Cardiac fibroblast (primary cell): ENCODE results near the gene TCN1.

Source experiments
- DNase-seq, 2 donors: peaks; one replicate each; pipeline versions ENCODE4 v3.0.0 to v3.0.0-alpha.2; 2010; ENCODE audit warnings: low read depth in 2 of 2
- H3K4me3 ChIP-seq, 2 donors: replicated peaks in 1 of 2; 1 replicate in 1 of 2; 2 replicates in 1 of 2; pipeline ENCODE4 v1.5.1; 2011; ENCODE audit warnings: low read depth in 2 of 2, low read length in 2 of 2, mild to moderate bottlenecking in 2 of 2, moderate library complexity in 1 of 2
- TF ChIP-seq, protein P1 (sequence below): IDR thresholded peaks from one replicate; pipeline ENCODE4 v1.5.1; 2011; ENCODE audit warnings: low read depth, mild to moderate bottlenecking, low read length, inconsistent platforms

The TCN1 gene

DNA sequence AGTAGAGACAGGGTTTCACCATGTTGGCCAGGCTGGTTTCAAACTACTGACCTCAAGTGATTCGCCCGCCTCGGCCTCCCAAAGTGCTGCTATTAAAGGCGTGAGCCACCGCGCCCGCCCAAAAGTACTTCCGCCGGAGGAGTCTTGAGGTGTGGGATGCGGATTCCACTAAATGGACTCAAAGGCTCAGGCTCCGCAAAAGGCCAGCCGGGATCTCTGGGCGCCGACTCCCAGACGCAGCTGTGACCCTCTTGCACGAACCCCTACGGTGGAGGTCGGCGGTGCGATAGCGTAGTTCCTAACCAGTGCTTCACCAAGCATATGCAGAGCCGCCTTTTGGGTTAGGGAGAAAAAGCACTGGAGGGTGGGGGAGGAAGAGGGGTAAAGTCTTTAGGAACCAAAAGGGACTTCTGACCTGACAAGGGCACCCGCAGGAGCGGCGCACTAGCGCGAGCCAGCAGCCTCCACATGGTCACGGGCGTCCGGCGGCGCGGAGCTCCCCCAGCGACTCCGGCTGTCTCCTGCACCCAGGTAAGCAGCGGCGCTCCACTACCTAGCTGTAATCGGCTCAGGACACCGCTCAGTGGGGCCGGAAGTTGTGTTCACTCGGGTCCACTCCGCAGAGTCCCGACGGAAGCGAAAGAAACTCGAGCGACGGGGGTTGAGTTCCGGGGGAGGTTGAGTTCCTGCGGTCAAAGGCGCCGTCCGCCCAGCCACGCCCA, 55.9 kb downstream of the TCN1 start, which contains the start of gene MRPL16:
TSS of gene MRPL16 (minus strand) at position 590 of the 722 bp plus-strand sequence. CDS start at position 470, 120 bp downstream.
- peak within 1 kb of the TSS; percentile 96 to 99 for H3K4me3 ChIP-seq
- peak; percentile 92 for DNase-seq
- TF ChIP-seq, protein P1, sequence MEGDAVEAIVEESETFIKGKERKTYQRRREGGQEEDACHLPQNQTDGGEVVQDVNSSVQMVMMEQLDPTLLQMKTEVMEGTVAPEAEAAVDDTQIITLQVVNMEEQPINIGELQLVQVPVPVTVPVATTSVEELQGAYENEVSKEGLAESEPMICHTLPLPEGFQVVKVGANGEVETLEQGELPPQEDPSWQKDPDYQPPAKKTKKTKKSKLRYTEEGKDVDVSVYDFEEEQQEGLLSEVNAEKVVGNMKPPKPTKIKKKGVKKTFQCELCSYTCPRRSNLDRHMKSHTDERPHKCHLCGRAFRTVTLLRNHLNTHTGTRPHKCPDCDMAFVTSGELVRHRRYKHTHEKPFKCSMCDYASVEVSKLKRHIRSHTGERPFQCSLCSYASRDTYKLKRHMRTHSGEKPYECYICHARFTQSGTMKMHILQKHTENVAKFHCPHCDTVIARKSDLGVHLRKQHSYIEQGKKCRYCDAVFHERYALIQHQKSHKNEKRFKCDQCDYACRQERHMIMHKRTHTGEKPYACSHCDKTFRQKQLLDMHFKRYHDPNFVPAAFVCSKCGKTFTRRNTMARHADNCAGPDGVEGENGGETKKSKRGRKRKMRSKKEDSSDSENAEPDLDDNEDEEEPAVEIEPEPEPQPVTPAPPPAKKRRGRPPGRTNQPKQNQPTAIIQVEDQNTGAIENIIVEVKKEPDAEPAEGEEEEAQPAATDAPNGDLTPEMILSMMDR: peak; percentile 2

- no peak for DNase-seq
- TF ChIP-seq, protein P1: no peak
- no peak overlapping the region for H3K4me3 ChIP-seq
These were observed 59.2 kb downstream of the TCN1 start for GRCh38 chr11:59807047-59807610.

DNA sequence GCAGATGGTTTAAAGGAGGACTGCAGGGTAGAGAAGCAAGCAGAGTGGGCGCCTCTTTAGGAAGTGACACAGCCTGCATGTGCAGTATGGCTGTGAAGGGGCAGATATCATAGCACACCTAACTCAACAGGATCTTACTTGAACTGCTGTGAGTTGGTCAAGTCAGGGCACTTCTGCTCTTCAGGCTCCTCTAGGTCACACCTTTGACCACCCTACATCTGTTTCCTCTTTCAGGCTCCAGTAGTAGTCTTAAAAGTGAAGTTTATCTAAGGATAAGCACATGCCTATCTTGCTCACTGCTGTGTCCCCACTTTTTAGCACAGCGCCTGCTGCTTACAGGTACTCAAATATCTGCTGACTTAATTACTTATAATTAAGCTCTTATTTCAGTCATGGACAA, 62.2 kb downstream of the TCN1 start:
- H3K4me3 ChIP-seq: no peak overlapping the region
- TF ChIP-seq, protein P1: no peak
- DNase-seq: no peak
